ENCODE results near the gene PKIG.

PKIG gene

GRCh38 chr20:44596876-44597275 lies 14.5 kb downstream of the PKIG start:
- no peak for DNase-seq (ENCODE audit: low spot score)

GRCh38 chr20:44597516-44597915 lies 15.1 kb downstream of the PKIG start:
- no peak for DNase-seq (ENCODE audit: low spot score)

GRCh38 chr20:44597930-44598329 lies 15.6 kb downstream of the PKIG start:
- no peak for DNase-seq (ENCODE audit: low spot score)

- DNase-seq (ENCODE audit: low spot score): no peak
These were observed 16.3 kb downstream of the PKIG start for GRCh38 chr20:44598423-44599305.

- no peak for DNase-seq (ENCODE audit: low spot score)
These were observed 17.3 kb downstream of the PKIG start for GRCh38 chr20:44599715-44600114.

- DNase-seq (ENCODE audit: low spot score): no peak
These were observed 17.9 kb downstream of the PKIG start for GRCh38 chr20:44600301-44600700.

- no peak for DNase-seq (ENCODE audit: low spot score)
These were observed 18.4 kb downstream of the PKIG start for GRCh38 chr20:44600758-44601201.

- no peak for DNase-seq (ENCODE audit: low spot score)
These were observed 18.9 kb downstream of the PKIG start for GRCh38 chr20:44601236-44601671.

- DNase-seq (ENCODE audit: low spot score): peak; percentile 58
These were observed 19.4 kb downstream of the PKIG start for GRCh38 chr20:44601801-44602204.

- DNase-seq (ENCODE audit: low spot score): no peak
These were observed 20.9 kb downstream of the PKIG start for GRCh38 chr20:44603327-44603726.

GRCh38 chr20:44606725-44607441 lies 24.5 kb downstream of the PKIG start:
- DNase-seq (ENCODE audit: low spot score): no peak

GRCh38 chr20:44609006-44609515 lies 26.7 kb downstream of the PKIG start:
- no peak for DNase-seq (ENCODE audit: low spot score)

GRCh38 chr20:44609516-44610312 lies 27.3 kb downstream of the PKIG start:
- peak; percentile 91 for DNase-seq (ENCODE audit: low spot score)

GRCh38 chr20:44610313-44610962 lies 28.1 kb downstream of the PKIG start:
- no peak for DNase-seq (ENCODE audit: low spot score)

- DNase-seq (ENCODE audit: low spot score): no peak
These were observed 31.2 kb downstream of the PKIG start for GRCh38 chr20:44613575-44613974.

GRCh38 chr20:44614525-44614924 lies 32.1 kb downstream of the PKIG start:
- peak; percentile 57 for DNase-seq (ENCODE audit: low spot score)

- no peak for DNase-seq (ENCODE audit: low spot score)
These were observed 32.9 kb downstream of the PKIG start for GRCh38 chr20:44615169-44615791.

- peak; percentile 98 for DNase-seq (ENCODE audit: low spot score)
These were observed 33.7 kb downstream of the PKIG start for GRCh38 chr20:44615876-44616603.

GRCh38 chr20:44616604-44616964 lies 34.2 kb downstream of the PKIG start:
- DNase-seq (ENCODE audit: low spot score): no peak

GRCh38 chr20:44618318-44618731 lies 35.9 kb downstream of the PKIG start:
- no peak for DNase-seq (ENCODE audit: low spot score)

All from Ammon's horn (tissue), 1 donor.